Fibroblast of lung (primary cell): ENCODE results near the gene CCDC80. TPM values are rescaled to one million over a fixed set of nuclear protein-coding genes. Genes with fewer than 3 reads are reported as not detected.

ENCODE experiments used
- DNase-seq, 2 donors: peaks; one replicate each; pipeline versions ENCODE4 v3.0.0 to v3.0.0-alpha.2; 2010; ENCODE audit warnings: low read depth in 2 of 2
- H2AFZ ChIP-seq: 2 replicates; pipeline ENCODE4 v1.5.1; 2012; ENCODE audit warnings: low read length, control low read depth, inconsistent platforms
- H3K27ac ChIP-seq: 2 replicates; pipeline ENCODE4 v1.5.1; 2011; ENCODE audit warnings: low read length, control low read depth; ENCODE audit not compliant: insufficient read depth
- H3K27me3 ChIP-seq: 2 replicates; pipeline ENCODE4 v1.5.1; 2011; ENCODE audit warnings: mild to moderate bottlenecking, low read length; ENCODE audit not compliant: control insufficient read depth, insufficient read depth
- H3K36me3 ChIP-seq: 2 replicates; pipeline ENCODE4 v1.5.1; 2011; ENCODE audit warnings: low read length; ENCODE audit not compliant: control insufficient read depth, insufficient read depth
- H3K4me1 ChIP-seq: 2 replicates; pipeline ENCODE4 v1.5.1; 2011; ENCODE audit warnings: low read length; ENCODE audit not compliant: control insufficient read depth, insufficient read depth; ENCODE audit errors: extremely low read depth
- H3K4me2 ChIP-seq: 2 replicates; pipeline ENCODE4 v1.5.1; 2011; ENCODE audit warnings: low read length, control low read depth; ENCODE audit not compliant: insufficient read depth; ENCODE audit errors: extremely low read depth
- H3K4me3 ChIP-seq, 4 experiments: fragments of 200-600 bp in 1 of 4; sonication (generic) in 1 of 4; replicated peaks in 1 of 4; 2 replicates each; pipeline ENCODE4 v1.5.1; 2011 to 2016; ENCODE audit warnings: low read length in 4 of 4, low read depth in 3 of 4, mild to moderate bottlenecking in 3 of 4, control low read depth in 2 of 4, inconsistent platforms in 1 of 4, mixed read lengths in 1 of 4; ENCODE audit not compliant: insufficient read depth in 1 of 4; ENCODE audit errors: control extremely low read depth in 1 of 4
- H3K79me2 ChIP-seq: 2 replicates; pipeline ENCODE4 v1.5.1; 2012; ENCODE audit warnings: mild to moderate bottlenecking, low read length, inconsistent platforms; ENCODE audit not compliant: control insufficient read depth, insufficient read depth
- H3K9ac ChIP-seq: 2 replicates; pipeline ENCODE4 v1.5.1; 2011; ENCODE audit warnings: mild to moderate bottlenecking, low read length, control low read depth; ENCODE audit not compliant: insufficient read depth
- H3K9me3 ChIP-seq: 2 replicates; pipeline ENCODE4 v1.5.1; 2012; ENCODE audit warnings: low read depth, low read length; ENCODE audit not compliant: control insufficient read depth, insufficient read depth
- H4K20me1 ChIP-seq: 2 replicates; pipeline ENCODE4 v1.5.1; 2011; ENCODE audit warnings: low read length; ENCODE audit not compliant: control insufficient read depth, insufficient read depth; ENCODE audit errors: extremely low read depth
- EZH2 ChIP-seq: IDR thresholded peaks from 2 replicates; pipeline ENCODE4 v1.5.1; 2012; ENCODE audit warnings: low read length, control low read depth, mild to moderate bottlenecking; ENCODE audit errors: missing control alignments
- polyA plus RNA-seq, 2 donors: library from polyadenylated mRNA; depleted of rRNA in 1 of 2; stranded (reverse) in 1 of 2; unstranded in 1 of 2; fragments of >200 nt; gene quantifications; 2 replicates each; pipeline ENCODE4 v1.2.1, GENCODE V29; 2011 to 2012; ENCODE audit warnings: missing spikeins in 1 of 2
- total RNA-seq: library from RNA; depleted of rRNA; stranded (reverse); fragments of >200 nt; gene quantifications from 2 replicates; pipeline ENCODE4 v1.2.1, GENCODE V29; 2014
- TF ChIP-seq, protein P1 (sequence below), 2 donors: IDR thresholded peaks in 1 of 2; conservative IDR thresholded peaks in 1 of 2; 1 replicate in 1 of 2; 2 replicates in 1 of 2; pipeline ENCODE4 v1.5.1; 2011 to 2012; ENCODE audit warnings: low read length in 2 of 2, control low read depth in 1 of 2, inconsistent platforms in 1 of 2, low read depth in 1 of 2, mild to moderate bottlenecking in 1 of 2

Gene CCDC80
- total and polyA plus RNA-seq, 2 donors (not counting 1 experiment from before 2014, with no cell fraction given): 153 to 526 TPM

DNA sequence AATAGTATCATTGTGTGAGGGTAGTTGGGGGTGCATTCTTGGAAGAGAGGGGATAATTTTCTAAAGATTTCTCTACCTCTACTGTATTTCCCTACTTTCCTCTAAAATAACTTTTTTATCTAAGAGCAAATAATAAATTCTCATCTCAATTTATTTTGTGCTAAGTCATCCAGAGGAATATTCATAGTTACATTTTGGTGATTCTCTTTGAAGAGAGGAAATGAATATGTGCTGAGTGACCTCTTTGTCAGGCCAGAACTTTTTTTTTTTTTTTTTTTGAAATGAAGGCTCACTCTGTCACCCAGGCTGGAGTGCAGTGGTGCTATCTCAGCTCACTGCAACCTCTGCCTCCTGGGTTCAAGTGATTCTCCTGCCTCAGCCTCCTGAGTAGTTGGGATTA is 15.1 kb upstream of the CCDC80 start:
- no peak overlapping the region for H3K4me2 ChIP-seq
- no peak for DNase-seq
- peak overlapping the region; percentile 96 for H3K27ac ChIP-seq
- peaks cover 15% of the 10 kb centered on the region for H3K4me1 ChIP-seq
- H3K79me2 ChIP-seq: no peaks in the 10 kb centered on the region
- TF ChIP-seq, protein P1, sequence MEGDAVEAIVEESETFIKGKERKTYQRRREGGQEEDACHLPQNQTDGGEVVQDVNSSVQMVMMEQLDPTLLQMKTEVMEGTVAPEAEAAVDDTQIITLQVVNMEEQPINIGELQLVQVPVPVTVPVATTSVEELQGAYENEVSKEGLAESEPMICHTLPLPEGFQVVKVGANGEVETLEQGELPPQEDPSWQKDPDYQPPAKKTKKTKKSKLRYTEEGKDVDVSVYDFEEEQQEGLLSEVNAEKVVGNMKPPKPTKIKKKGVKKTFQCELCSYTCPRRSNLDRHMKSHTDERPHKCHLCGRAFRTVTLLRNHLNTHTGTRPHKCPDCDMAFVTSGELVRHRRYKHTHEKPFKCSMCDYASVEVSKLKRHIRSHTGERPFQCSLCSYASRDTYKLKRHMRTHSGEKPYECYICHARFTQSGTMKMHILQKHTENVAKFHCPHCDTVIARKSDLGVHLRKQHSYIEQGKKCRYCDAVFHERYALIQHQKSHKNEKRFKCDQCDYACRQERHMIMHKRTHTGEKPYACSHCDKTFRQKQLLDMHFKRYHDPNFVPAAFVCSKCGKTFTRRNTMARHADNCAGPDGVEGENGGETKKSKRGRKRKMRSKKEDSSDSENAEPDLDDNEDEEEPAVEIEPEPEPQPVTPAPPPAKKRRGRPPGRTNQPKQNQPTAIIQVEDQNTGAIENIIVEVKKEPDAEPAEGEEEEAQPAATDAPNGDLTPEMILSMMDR (conservative IDR thresholded peaks at IDR 0.05 in 1 of 2, IDR thresholded peaks at IDR 0.05 in 1 of 2; ENCODE audit: low read depth in 1 of 2, low read length in 2 of 2): no peak
- TF ChIP-seq EZH2: no peak
- no peaks in the 10 kb centered on the region for H3K9me3 ChIP-seq
- H3K27me3 ChIP-seq: no peaks in the 10 kb centered on the region
- no peak overlapping the region for H2AFZ ChIP-seq
- H3K36me3 ChIP-seq: no peaks in the 10 kb centered on the region
- H4K20me1 ChIP-seq: no peaks in the 10 kb centered on the region
- H3K9ac ChIP-seq: no peak overlapping the region
- H3K4me3 ChIP-seq: no peak overlapping the region

DNA sequence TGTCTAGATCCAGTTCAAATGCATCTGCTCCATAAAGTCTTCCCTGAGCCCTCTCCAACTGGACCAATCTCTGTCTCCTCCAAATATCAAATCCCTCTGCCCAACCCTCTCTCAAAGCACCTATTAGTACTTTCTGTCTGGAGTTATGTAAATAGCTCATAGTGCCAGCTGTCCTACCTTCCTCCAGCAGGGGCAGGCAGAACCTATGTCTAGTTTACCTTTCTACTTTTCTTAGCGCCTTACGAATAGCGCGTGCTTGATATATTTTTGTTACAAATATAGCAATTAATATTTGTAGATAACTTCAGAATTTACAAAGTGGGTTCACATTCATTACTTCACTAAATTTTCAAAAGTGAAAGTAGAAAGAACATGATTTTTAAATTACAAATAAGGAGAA is 14.0 kb upstream of the CCDC80 start:
- H3K36me3 ChIP-seq: no peaks in the 10 kb centered on the region
- H3K79me2 ChIP-seq: no peaks in the 10 kb centered on the region
- H3K27me3 ChIP-seq: no peaks in the 10 kb centered on the region
- H3K4me1 ChIP-seq: peaks cover 19% of the 10 kb centered on the region
- no peak for TF ChIP-seq EZH2
- TF ChIP-seq, protein P1 (conservative IDR thresholded peaks at IDR 0.05 in 1 of 2, IDR thresholded peaks at IDR 0.05 in 1 of 2; ENCODE audit: low read depth in 1 of 2, low read length in 2 of 2): peak in 1 of 2 donors; percentile 26
- H4K20me1 ChIP-seq: no peaks in the 10 kb centered on the region
- no peak for DNase-seq
- H3K4me2 ChIP-seq: peak overlapping the region; percentile 52
- no peak overlapping the region for H3K4me3 ChIP-seq
- peak overlapping the region; percentile 96 for H3K27ac ChIP-seq
- no peaks in the 10 kb centered on the region for H3K9me3 ChIP-seq
- no peak overlapping the region for H3K9ac ChIP-seq
- no peak overlapping the region for H2AFZ ChIP-seq

DNA sequence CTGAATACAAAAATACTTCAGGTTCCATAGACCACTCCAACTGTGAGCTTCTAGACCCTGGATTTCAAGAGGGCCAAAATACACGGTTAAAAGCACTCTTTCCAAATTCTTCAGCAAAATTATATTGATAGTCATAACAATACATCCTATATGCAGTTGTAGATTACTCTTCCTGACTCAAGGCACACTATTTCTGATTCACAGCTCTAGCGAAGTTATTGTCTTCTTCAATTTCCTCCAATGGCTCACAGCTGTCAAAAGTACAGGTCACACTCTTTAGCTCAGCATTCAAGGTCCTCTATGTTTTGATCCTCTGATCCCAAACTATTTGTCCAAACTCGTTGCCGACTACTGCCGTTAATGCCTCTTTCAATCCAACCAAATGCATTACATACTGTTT is 13.5 kb upstream of the CCDC80 start:
- no peak for TF ChIP-seq EZH2
- TF ChIP-seq, protein P1 (conservative IDR thresholded peaks at IDR 0.05 in 1 of 2, IDR thresholded peaks at IDR 0.05 in 1 of 2; ENCODE audit: low read depth in 1 of 2, low read length in 2 of 2): no peak
- peak overlapping the region; percentile 52 for H3K4me2 ChIP-seq
- no peaks in the 10 kb centered on the region for H4K20me1 ChIP-seq
- no peaks in the 10 kb centered on the region for H3K79me2 ChIP-seq
- no peak overlapping the region for H3K9ac ChIP-seq
- no peak for DNase-seq
- H3K4me1 ChIP-seq: peaks cover 22% of the 10 kb centered on the region
- H3K27me3 ChIP-seq: no peaks in the 10 kb centered on the region
- peak overlapping the region in 1 of 4 experiments; percentile 13 for H3K4me3 ChIP-seq
- no peaks in the 10 kb centered on the region for H3K9me3 ChIP-seq
- H2AFZ ChIP-seq: no peak overlapping the region
- H3K27ac ChIP-seq: peak overlapping the region; percentile 96
- H3K36me3 ChIP-seq: no peaks in the 10 kb centered on the region
